Stimulated activated CD4-positive, alpha-beta T cell treated with anti-CD3 and anti-CD28 coated beads, Interleukin-15, amount 100 ng/mL, for 24 hours (primary cell): Measurements from ENCODE around the gene RNF151.

Experiments used
- DNase-seq: peaks from one replicate; pipeline ENCODE4 v3.0.0-alpha.2; 2020

The RNF151 gene

DNA sequence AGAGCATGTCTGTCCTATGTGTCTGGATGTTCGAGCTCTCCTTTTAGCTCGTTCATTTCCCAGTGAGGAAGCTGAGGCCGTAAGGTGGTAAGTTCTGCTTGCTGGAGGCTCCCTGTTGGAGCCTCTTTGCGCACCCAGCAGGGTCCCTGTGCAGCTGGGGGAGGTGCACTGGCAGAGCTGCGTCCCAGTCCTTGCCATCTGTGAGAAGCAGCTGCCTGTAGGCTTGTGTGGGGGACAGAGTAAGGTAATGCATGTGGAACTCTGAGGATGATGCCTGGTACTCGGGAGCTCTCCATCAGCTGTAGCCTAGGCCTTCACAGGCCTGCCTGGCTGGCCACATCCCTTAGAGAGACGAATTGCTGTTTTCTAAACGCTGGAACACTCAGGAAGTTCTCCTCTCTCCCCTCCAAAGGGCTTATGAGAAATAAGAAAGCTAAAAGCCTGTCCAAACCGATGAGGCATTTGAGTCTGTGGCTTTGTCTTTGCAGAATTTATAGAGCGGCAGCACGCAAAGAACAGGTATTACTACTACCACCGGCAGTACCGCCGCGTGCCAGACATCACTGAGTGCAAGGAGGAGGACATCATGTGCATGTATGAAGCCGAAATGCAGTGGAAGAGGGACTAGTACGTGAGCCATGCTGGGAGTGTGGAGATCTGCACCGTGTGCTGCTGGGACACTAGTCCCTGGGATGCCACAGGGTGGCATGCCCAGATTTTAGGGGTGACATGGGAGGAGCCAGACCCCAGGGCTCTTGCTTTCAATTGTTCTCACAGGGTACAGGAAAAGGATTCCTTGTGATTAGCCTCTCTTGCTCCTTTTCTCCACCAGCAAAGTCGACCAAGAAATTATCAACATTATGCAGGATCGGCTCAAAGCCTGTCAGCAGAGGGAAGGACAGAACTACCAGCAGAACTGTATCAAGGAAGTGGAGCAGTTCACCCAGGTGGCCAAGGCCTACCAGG is 5.7 kb upstream of the RNF151 start:
- DNase-seq = peak; percentile 73

DNA sequence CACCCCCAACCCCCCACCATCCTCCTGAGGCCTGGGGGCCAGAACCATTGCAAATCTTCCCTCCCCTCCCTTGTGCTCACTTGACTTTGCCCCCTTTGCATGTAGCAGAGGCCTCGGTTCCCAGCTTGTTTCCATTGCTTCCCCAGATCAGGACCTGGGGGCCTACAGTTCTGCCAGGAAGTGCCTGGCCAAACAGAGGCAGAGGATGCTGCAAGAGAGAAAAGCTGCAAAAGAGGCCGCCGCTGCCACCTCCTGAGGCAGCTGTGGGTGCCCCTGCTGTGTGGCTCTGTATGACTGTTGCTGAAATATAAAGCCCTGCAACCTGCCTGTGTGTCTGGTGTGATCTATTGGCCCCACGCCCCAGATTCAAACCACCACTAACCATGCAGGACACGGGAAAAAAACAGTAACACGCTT is 5.0 kb upstream of the RNF151 start:
- peak; percentile 52 for DNase-seq

DNA sequence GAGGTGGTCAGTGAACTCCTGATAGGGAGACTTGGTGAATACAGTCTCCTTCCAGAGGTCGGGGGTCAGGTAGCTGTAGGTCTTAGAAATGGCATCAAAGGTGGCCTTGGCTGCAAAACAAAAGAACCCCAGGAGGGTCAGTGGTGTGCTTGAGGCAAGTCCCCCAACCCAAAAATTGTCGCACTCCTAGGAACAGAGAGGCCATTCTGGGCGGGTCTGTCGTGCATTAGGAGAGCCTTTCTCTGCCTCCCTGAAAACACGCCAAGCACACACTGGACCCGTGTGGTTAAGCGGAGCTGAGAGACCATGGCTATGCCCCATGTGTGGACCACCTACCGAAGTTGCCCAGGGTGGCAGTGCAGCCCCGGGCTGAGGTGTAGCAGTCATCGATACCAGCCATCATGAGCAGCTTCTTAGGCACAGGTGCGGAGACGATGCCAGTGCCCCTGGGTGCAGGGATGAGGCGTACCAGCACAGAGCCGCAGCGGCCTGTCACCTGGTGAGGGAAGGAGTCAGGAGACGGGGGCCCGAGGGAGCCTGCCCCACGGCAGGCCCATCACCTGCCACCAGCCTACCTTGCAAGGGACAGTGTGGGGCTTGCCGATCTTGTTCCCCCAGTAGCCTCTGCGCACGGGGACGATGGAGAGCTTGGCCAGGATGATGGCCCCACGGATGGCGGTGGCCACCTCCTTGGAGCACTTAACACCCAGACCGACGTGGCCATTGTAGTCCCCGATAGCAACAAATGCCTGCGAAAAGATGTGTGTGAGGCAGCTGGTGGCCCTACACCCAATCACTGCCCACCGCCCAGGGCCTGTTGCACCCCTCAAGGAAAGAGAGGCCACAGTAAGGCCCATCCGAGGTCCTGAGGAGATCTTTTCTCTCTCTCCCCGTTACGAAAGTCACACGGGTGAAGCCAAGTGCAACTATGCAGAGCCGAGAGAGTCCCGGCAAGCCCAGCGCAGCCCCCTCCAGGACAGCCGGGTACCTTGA is 4.2 kb upstream of the RNF151 start:
- DNase-seq = peak; percentile 34

DNA sequence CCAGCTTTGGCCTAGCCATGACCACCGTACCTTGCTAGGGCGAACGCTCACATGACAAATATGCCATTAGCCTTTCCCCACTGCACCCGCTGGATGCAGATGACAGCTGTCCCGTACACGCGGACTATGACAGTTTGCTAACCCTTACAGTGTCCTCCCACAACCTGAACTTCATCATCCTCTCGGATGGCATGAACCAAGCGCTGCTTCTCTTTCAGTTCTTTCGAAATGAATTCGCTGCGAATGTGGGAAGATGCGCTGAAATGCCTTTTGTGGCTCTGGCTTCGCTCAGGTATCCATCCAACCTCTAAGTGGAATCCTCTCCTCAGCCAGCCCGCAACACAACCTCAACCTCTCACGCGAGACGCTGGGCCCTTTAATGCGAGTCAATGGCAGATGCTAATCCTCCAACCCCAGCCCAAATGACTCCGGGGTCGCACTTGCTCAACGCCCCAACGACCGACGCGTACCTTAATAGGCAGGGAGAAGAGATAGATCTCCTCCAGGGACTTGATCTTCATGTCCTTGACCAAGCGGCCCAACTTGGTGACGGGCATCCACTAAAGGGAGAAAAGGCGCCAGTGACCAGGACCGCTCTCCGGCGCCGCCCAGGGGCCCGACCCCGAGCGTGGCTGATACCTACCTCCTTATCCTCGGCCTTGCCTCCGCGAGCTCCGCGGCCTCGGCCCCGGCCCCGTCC is 2.7 kb upstream of the RNF151 start:
- DNase-seq = peak; percentile 60

DNA sequence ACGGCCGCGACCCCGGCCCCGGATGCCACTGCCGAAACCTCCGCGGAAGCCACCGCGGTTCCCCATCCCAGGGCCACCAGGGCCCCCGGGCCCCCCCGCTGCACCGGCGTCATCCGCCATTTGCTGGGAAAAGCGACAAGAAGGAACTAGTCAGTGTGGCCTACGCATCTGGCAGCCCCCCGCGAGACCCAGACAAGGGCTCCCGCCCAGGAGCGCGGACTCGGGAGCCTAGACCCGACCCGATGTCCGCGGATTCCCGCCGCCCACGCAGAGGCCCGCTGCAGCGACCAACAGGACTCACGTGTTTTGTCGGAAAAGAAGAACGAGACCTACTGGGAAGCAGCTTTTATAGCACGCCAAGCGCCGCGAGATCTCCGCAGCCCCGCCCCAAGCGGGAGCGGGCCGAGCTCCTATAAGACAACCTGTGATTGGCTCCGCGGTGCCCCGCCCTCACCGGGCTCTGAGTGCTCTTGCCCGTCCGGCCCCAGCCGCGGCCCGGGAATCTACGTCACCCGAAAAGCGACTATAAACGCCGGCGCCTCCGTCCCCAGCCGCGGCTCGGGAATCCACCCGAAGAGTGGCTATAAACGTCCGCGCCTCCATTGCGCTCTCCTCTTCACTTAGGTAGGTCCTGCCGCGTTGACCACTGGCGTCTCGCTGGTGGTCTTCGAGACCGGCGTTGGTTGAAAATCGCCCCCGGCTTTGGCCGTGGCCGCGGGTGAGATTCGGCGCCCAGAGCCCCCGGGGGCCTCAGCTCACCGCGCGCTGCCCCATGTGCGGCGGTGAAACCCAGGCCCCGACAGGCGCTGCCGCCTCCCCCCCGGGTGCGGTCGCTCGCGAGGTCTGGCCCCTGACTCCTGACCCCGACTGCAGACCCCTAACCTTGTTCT is 1.9 kb upstream of the RNF151 start, which contains the start of gene RPS2:
RPS2 (minus strand) TSS at position 321 of the 890 bp plus-strand sequence; CDS start at position 120, 201 bp downstream.
- peak; percentile 98 for DNase-seq

DNA sequence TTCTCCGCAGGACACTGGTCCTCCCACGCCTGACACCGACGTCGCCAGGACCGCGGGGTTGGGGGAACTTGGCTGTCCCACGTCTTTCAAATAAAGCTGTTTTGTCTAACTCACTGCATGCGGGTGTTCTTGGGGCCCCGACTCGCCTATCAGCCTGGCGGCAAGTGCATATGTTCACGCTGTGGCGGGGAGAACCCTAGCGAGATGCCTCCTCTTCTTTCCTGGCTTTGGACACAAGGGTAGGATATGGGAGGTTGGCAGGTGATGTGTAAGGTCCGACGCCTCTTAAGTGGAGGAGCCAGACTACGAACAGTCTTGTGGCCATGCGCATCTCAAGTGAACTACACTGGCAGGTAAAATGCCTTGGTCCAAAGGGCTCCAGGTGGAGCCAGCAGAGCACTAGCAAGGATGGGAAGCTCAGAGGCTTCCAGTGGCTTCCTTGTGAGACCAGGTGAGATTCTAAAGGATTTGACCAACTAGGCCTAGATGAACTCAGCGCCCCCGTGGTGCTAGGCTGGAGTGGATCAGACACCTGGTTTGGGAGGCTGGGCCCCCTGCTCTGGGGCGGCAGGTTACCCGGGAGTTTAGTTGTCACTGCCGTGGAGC is 1.2 kb upstream of the RNF151 start:
- peak; percentile 34 for DNase-seq

DNA sequence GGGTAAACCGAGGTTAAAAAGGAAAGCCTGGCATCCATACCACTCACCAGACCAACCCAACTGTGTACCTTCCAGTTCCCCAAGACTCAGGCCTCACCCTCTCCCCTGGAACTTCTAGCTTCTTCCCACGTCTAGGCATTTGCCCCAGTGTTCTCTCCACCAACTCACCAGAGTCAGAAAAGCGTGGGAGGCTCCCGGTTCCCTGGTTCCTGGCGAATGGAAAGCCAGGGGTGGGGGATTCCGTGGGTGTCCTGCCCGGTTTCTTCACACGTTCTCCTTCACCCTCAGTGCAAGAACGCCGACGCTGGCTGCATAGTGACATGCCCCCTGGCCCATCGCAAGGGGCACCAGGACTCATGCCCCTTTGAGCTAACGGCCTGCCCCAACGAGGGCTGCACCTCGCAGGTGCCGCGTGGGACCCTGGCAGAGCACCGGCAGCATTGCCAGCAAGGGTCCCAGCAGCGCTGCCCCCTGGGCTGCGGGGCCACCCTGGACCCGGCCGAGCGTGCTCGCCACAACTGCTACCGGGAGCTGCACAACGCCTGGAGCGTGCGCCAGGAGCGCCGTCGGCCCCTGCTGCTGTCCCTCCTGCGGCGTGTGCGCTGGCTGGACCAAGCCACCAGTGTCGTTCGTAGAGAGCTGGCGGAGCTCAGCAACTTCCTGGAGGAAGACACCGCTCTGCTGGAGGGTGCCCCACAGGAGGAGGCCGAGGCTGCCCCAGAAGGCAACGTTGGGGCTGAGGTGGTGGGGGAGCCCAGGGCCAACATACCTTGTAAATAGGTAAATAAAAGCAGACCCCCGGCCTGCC is 1.7 kb downstream of the RNF151 start:
- no peak for DNase-seq

DNA sequence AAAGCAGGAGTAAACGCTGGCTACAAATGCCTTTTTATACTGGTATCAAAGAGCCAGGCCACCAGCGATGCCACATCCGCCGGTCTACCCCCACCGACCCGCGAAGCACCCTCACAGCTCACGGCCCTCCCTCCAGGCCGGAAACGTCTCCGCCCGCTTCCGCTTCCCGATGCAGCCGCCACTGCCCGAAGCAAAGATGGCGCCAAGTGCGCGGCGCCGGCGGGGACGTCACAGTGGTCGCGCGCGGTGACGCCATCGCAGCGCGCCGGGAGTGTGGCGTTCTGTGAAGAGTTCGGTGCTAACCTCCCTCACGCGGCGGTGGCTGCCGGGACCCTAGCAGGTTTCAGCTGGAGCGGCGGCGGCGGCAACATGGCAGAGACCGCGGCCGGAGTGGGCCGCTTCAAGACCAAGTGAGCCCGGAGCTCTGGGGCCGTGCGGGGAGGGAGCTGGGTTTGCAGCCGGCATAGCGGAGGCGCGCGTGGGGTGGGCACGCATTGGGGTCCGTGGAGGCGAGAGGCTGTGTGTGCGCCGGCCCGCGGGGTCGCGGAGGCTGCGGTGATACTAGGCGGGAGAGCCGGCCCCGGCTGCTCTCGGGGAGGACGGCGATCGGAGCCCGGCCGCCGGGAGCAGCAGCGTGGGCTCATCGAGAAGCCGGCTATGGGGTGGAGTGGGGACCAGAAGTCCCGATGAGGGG is 5.3 kb downstream of the RNF151 start, which contains the start of gene TBL3:
TBL3 (plus strand) TSS at position 258 of the 694 bp plus-strand sequence; CDS start at position 370, 112 bp downstream.
- peak; percentile 96 for DNase-seq

DNA sequence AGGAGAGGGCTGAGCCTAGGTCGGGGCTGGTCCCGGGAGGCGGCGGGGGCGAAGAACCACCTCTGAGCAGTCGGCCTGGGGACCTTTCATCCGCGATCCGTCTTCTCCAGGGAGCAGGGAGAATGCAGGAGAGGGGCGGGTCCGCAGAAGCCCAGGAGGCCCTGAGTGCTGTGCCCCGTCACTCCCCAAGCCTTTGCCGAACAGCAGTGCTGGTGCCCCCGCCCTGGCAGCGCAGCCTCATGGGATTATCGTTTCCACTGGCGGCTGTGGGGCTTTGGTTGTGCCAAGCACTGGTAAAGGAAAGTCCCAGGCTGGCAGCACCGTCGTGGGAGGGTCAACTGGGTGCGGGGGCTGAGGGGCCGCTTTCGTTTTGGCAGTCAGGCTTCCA is 5.8 kb downstream of the RNF151 start:
- DNase-seq = peak; percentile 40

DNA sequence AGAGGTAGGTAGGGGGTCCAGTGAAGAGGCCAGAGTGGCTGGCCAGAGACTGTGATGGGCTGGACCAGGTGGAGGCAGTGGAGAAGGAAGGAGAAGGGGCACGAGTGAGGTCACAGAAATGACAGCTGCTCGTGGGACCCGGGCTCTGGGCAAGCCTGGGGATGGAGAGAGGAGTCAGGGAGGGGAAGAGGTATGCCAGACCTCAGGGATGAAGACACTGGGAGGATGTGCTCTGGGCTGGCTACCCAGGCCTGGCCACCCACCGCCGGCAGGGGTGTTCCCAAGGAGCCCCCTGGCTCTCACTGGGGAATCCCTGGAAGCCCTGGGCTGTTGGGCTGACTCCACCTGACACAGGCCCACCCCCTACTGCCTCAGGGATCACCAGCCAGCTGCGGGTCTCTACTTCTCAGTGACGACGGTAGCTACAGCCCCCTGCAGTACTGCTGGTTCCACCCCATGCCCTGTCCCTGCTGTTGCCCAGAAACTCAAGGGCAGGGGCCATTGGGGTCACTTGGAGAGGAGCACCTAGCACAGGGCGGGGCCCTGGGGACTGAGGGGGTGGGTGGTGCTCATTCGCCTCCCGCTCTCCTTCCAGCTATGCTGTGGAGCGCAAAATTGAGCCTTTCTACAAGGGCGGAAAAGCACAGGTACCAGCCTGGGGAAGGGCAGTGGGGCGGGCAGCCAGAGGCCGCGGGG is 7.0 kb downstream of the RNF151 start:
- DNase-seq = no peak

DNA sequence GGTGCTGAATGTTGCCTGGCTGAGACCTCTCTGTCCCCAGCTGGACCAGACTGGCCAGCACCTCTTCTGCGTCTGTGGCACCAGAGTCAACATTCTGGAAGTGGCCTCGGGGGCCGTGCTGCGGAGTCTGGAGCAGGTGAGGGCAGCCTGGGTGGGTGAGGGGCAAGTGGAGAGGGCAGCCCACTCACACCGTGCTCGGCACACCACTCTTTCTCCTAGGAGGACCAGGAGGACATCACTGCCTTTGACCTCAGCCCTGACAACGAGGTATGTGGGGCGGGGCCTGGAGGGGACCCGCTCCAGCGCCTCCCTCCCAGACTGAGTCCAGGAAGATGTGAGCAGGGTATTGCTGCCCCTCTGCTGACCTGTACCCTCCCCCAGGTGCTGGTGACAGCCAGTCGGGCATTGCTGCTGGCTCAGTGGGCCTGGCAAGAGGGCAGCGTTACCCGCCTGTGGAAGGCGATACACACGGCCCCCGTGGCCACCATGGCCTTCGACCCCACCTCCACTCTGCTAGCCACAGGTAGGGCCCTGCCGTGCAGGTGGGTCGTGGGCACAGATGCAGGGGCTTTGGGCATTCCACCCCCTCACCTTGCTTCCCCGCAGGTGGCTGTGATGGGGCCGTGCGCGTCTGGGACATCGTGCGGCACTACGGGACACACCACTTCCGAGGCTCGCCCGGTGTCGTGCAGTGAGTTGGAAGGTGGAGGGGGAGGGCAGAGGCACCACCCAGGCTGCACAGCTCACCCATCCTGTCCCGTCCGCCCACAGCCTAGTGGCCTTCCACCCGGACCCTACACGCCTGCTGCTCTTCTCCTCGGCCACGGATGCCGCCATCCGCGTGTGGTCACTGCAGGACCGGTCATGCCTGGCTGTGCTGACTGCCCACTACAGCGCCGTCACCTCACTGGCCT is 7.8 kb downstream of the RNF151 start:
- DNase-seq = no peak

DNA sequence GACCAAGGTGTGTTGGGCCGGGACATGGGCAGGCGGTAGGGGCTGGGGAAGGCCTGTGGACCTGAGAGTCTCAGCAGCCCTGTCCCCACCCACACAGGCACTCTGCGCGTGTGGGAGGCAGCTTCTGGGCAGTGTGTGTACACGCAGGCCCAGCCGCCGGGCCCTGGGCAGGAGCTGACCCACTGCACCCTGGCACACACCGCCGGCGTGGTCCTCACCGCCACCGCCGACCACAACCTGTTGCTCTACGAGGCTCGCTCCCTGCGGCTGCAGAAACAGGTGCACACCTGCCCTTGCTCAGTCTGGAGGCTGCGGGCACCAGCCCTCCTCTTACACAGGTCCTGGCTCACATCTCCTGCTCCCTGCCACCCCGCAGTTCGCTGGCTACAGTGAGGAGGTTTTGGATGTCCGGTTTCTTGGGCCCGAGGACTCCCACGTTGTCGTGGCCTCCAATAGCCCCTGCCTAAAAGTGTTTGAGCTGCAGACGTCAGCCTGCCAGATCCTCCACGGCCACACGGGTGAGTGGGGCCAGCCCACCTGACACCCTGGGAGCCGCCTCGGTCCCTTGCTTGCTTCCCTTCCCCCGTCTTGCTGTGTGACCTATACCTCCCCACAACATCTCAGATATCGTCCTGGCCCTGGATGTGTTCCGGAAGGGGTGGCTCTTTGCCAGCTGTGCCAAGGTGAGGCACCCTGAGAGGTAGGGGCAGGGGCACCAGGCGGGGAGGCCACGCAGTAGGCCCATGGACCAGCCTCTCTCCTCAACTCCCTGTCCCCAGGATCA is 9.0 kb downstream of the RNF151 start:
- no peak for DNase-seq

DNA sequence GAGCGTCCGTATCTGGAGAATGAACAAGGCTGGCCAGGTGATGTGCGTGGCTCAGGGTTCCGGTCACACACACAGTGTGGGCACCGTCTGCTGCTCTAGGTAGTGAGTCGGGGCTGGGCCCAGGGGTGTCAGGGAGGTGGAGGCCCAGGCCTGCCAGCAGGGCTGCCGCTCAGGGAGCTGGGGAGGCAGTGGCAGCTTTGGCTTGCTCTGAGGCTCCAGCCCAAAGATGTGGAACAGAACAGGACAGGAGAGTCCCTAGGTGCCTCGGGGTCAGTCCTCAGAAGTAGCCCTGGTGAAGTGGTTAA is 9.5 kb downstream of the RNF151 start:
- no peak for DNase-seq

DNA sequence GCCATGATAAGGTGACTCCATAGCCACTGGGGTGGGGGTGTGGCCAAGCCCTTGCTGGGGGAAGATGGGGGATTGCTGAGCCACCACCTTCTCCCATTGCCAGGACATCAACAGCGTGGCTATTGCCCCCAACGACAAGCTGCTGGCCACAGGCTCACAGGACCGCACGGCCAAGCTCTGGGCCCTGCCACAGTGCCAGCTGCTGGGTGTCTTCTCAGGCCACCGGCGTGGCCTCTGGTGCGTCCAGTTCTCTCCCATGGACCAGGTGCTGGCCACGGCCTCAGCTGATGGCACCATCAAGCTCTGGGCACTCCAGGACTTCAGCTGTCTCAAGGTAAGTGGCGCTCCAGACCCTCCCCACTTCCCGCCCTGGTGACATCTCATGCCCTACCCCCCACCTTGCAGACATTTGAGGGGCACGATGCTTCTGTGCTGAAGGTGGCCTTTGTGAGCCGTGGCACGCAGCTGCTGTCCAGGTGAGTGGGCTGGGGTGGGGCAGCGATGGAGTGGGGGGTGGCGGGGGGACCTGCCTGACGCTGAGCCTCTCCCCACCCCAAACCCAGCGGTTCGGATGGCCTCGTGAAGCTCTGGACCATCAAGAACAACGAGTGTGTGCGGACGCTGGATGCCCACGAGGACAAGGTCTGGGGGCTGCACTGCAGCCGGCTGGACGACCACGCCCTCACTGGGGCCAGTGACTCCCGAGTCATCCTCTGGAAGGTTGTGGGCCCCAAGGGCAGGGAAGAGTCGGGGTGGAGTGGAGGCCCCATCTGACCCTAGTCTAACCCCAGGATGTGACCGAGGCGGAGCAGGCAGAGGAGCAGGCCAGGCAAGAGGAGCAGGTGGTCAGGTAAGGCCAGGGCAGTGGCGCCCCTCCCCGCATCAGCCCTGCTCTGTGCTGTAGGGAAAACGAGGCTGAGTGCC is 10.6 kb downstream of the RNF151 start:
- DNase-seq = no peak

DNA sequence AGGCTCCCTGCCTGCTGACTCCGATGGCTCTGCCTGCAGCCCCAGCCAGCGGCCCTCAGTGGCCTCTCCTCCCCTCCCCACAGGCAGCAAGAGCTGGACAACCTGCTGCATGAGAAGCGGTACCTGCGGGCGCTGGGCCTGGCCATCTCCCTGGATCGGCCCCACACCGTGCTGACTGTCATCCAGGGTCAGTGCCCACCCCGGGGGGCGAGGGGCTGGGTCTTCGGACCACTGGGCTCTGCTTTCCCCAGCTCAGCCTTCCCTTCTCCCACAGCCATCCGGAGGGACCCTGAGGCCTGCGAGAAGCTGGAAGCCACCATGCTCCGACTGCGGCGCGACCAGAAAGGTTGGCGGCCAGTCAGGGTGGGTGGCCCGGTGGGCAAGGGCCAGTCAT is 11.2 kb downstream of the RNF151 start:
- no peak for DNase-seq
